Measurements from ENCODE around the gene PSMB11.

GRCh38 chr14:23066368-23066767 is 24.4 kb downstream of the PSMB11 start:
- TF ChIP-seq POLR2AphosphoS5 (IDR thresholded peaks at IDR 0.05; ENCODE audit: insufficient read depth in 1 of 2, low read depth in 1 of 2): no peak
- no peak for TF ChIP-seq CTCF (IDR thresholded peaks at IDR 0.05)
- TF ChIP-seq POLR2A (IDR thresholded peaks at IDR 0.05): no peak
